ACC112 (cell line): ENCODE results near the gene FAM53C.
"Not testable (repeated sequence)": the region's sequence is repeated elsewhere in the genome, so short reads cannot be mapped to it uniquely, and the experiment has no call there.

Experiments used
- H2AFZ ChIP-seq: fragments of 200-600 bp; sonication (generic); one replicate; pipeline ENCODE4 v1.6.0; 2017; ENCODE audit warnings: antibody characterized with exemption, low read length; ENCODE audit not compliant: unreplicated experiment
- H3K27ac ChIP-seq: fragments of 200-600 bp; sonication (generic); 2 replicates; pipeline ENCODE4 v1.5.1; 2014; ENCODE audit warnings: low read depth, mild to moderate bottlenecking, antibody characterized with exemption, low read length, moderate library complexity
- H3K27me3 ChIP-seq: fragments of 200-600 bp; sonication (generic); 2 replicates; pipeline ENCODE4 v1.6.1; 2014; ENCODE audit warnings: mild to moderate bottlenecking, antibody characterized with exemption, low read length, moderate library complexity, mixed read lengths; ENCODE audit not compliant: insufficient read depth
- H3K36me3 ChIP-seq: fragments of 200-600 bp; sonication (generic); 2 replicates; pipeline ENCODE4 v1.6.1; 2016; ENCODE audit warnings: mild to moderate bottlenecking, antibody characterized with exemption, low read length, moderate library complexity, mixed read lengths; ENCODE audit not compliant: insufficient read depth
- H3K4me1 ChIP-seq: fragments of 200-600 bp; sonication (generic); one replicate; pipeline ENCODE4 v1.6.1; 2016; ENCODE audit warnings: low read length, mixed read lengths; ENCODE audit not compliant: insufficient read depth, unreplicated experiment, control insufficient read depth
- H3K4me3 ChIP-seq: fragments of 200-600 bp; sonication (generic); 2 replicates; pipeline ENCODE4 v1.5.1; 2014; ENCODE audit warnings: mild to moderate bottlenecking, low read depth, low read length
- H3K79me2 ChIP-seq: fragments of 200-600 bp; sonication (generic); one replicate; pipeline ENCODE4 v1.6.0; 2016; ENCODE audit warnings: low read length; ENCODE audit not compliant: control insufficient read depth, unreplicated experiment, insufficient read depth

Gene FAM53C

GRCh38 chr5:138369261-138369660 is 31.2 kb downstream of the FAM53C start:
- Histone ChIP-seq H3K27ac (no peak overlapping the region), H3K4me1 (no peaks in the 10 kb centered on the region), H3K36me3 (no peaks in the 10 kb centered on the region), H2AFZ (no peak overlapping the region), H3K79me2 (peaks cover 40% of the 10 kb centered on the region), H3K4me3 (no peak overlapping the region), H3K27me3 (no peaks in the 10 kb centered on the region)

GRCh38 chr5:138369706-138370105 is 31.6 kb downstream of the FAM53C start:
- Histone ChIP-seq H3K4me1 (no peaks in the 10 kb centered on the region), H3K27ac (no peak overlapping the region), H3K4me3 (no peak overlapping the region), H3K79me2 (peaks cover 36% of the 10 kb centered on the region), H3K36me3 (no peaks in the 10 kb centered on the region), H2AFZ (no peak overlapping the region), H3K27me3 (no peaks in the 10 kb centered on the region)

DNA sequence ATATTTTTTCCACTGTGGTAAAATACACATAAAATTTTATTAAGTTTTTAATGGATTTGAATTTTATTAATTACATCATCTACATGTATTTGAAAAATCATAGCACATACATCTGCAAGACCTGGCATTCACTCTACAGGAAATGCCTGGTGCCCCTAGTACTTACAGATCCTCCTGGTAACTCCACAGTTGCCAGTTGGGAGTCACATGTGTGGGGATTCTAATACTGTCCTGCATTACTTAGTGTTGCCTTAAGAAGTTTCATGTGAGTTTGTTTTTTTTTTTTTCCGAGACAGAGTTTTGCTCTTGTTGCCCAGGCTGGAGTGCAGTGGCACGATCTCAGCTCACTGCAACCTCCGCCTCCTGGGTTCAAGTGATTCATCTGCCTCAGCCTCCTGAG is 32.5 kb downstream of the FAM53C start:
- H2AFZ ChIP-seq = no peak overlapping the region
- no peaks in the 10 kb centered on the region for H3K36me3 ChIP-seq
- peaks cover 31% of the 10 kb centered on the region for H3K79me2 ChIP-seq
- no peak overlapping the region for H3K27ac ChIP-seq
- no peak overlapping the region for H3K4me3 ChIP-seq
- no peaks in the 10 kb centered on the region for H3K4me1 ChIP-seq
- H3K27me3 ChIP-seq = no peaks in the 10 kb centered on the region

GRCh38 chr5:138371454-138371853 is 33.4 kb downstream of the FAM53C start:
- no peaks in the 10 kb centered on the region for H3K4me1 ChIP-seq
- no peak overlapping the region for H2AFZ ChIP-seq
- no peaks in the 10 kb centered on the region for H3K36me3 ChIP-seq
- H3K79me2 ChIP-seq = peaks cover 30% of the 10 kb centered on the region
- no peak overlapping the region for H3K4me3 ChIP-seq
- no peak overlapping the region for H3K27ac ChIP-seq
- H3K27me3 ChIP-seq = no peaks in the 10 kb centered on the region

- Histone ChIP-seq H3K27ac (no peak overlapping the region), H3K4me3 (no peak overlapping the region), H3K4me1 (no peaks in the 10 kb centered on the region), H3K79me2 (peaks cover 23% of the 10 kb centered on the region), H2AFZ (no peak overlapping the region), H3K27me3 (no peaks in the 10 kb centered on the region), H3K36me3 (0 out of 2 replicates have a peak, but pooled peaks cover 6% of the 10 kb centered on the region)
Measured at GRCh38 chr5:138372225-138372624, 34.2 kb downstream of the FAM53C start.

DNA sequence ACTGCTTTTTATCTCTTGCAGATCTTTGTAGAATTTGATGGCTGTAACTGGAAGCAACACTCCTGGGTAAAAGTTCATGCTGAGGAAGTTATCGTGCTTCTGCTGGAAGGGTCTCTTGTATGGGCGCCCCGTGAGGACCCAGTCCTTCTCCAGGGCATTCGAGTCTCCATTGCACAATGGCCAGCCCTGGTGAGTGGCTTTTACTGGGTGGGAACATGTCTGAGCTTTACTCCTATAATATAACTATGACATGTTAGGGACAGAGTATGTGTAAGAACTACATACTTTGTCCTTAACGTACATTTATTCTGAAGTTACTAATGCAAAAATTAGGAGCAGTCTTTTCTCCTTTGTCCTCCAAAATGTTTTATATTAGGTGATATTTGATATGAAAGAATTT is 34.6 kb downstream of the FAM53C start:
- no peaks in the 10 kb centered on the region for H3K27me3 ChIP-seq
- no peaks in the 10 kb centered on the region for H3K4me1 ChIP-seq
- no peak overlapping the region for H2AFZ ChIP-seq
- 0 out of 2 replicates have a peak, but pooled peaks cover 7% of the 10 kb centered on the region for H3K36me3 ChIP-seq
- H3K27ac ChIP-seq = no peak overlapping the region
- H3K79me2 ChIP-seq = peaks cover 19% of the 10 kb centered on the region
- no peak overlapping the region for H3K4me3 ChIP-seq

- Histone ChIP-seq H3K36me3 (peaks cover 21% of the 10 kb centered on the region), H3K4me3 (no peak overlapping the region), H3K79me2 (no peaks in the 10 kb centered on the region), H2AFZ (no peak overlapping the region), H3K27ac (no peak overlapping the region), H3K4me1 (no peaks in the 10 kb centered on the region), H3K27me3 (no peaks in the 10 kb centered on the region)
Measured at GRCh38 chr5:138382347-138382746, 44.3 kb downstream of the FAM53C start.

DNA sequence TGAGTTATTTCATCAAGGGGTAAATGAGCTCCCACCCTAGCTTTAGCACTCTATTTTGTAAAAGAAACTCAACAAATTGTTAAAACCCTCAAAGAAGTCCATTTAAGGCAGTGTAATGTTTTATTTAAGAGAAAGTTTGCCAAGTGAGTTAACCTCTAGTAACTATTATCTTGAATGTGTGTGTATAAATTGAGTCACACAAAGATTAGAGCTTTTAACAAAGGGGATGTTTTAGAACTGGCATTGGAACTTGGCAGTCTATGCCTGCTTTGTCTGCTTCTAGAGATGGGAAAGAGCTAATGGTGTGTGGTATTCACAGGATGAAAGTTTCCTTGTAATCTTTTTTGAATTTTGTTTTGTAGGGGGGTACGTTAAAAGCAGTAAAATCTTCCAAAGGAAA is 47.6 kb downstream of the FAM53C start:
- no peaks in the 10 kb centered on the region for H3K27me3 ChIP-seq
- peaks cover 15% of the 10 kb centered on the region for H3K36me3 ChIP-seq
- no peak overlapping the region for H3K27ac ChIP-seq
- no peak overlapping the region for H2AFZ ChIP-seq
- H3K79me2 ChIP-seq = no peaks in the 10 kb centered on the region
- no peaks in the 10 kb centered on the region for H3K4me1 ChIP-seq
- H3K4me3 ChIP-seq = no peak overlapping the region

GRCh38 chr5:138386290-138386689 is 48.2 kb downstream of the FAM53C start:
- no peak overlapping the region for H3K27ac ChIP-seq
- H3K36me3 ChIP-seq = peaks cover 14% of the 10 kb centered on the region
- H2AFZ ChIP-seq = no peak overlapping the region
- H3K79me2 ChIP-seq = no peaks in the 10 kb centered on the region
- H3K27me3 ChIP-seq = no peaks in the 10 kb centered on the region
- no peaks in the 10 kb centered on the region for H3K4me1 ChIP-seq
- no peak overlapping the region for H3K4me3 ChIP-seq

DNA sequence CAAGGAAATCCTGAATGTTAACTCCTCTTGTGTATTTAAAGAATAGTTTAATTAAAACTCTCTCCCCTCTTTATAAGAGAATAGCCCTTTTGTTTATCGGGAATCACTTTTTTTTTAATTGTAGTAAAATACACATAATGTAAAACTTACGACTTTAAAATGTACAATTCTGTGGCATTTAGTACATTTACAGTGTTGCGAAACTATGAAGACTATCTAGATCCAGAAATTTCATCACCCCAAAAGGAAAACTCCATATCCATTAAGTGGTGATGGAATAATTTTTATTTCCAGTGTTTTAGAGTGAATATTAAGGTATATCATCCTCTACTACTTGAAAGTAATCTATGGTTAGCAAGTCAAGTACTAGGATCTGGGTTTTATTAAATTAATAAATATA is 51.3 kb downstream of the FAM53C start:
- no peaks in the 10 kb centered on the region for H3K79me2 ChIP-seq
- H3K36me3 ChIP-seq = peaks cover 16% of the 10 kb centered on the region
- no peaks in the 10 kb centered on the region for H3K4me1 ChIP-seq
- H3K27ac ChIP-seq = no peak overlapping the region
- no peak overlapping the region for H2AFZ ChIP-seq
- no peak overlapping the region for H3K4me3 ChIP-seq
- no peaks in the 10 kb centered on the region for H3K27me3 ChIP-seq

DNA sequence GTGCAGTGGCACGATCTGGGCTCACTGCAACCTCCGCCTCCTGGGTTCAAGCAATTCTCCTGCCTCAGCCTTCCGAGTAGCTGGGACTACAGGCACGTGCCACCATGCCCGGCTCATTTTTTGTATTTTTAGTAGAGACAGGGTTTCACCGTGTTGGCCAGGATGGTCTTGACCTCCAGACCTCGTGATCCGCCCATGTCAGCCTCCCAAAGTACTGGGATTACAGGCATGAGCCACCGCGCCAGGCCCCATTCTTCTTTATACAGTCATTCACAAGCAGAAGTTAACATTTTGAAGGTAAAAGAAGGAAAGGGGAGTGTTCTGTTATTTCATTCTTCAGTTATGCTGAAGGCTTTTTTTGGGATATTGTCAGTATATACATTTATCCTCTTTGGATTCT is 51.8 kb downstream of the FAM53C start:
- not testable (repeated sequence) for H3K27ac ChIP-seq, H2AFZ ChIP-seq, H3K27me3 ChIP-seq, H3K4me3 ChIP-seq, H3K4me1 ChIP-seq, H3K79me2 ChIP-seq
- H3K36me3 ChIP-seq = peaks cover 16% of the 10 kb centered on the region
